ENCODE data around the gene FAM174C.
A peak's percentile ranks its signal among the peaks of the same experiment; 100 is the strongest.

The FAM174C gene

GRCh38 chr19:1275260-1275975, at the start of gene FAM174C:
TSS of gene FAM174C (plus strand) at chr19:1275530. CDS start at chr19:1275550, 20 bp downstream.
- DNase-seq (ENCODE audit: low read depth) = peak; percentile 94

DNA sequence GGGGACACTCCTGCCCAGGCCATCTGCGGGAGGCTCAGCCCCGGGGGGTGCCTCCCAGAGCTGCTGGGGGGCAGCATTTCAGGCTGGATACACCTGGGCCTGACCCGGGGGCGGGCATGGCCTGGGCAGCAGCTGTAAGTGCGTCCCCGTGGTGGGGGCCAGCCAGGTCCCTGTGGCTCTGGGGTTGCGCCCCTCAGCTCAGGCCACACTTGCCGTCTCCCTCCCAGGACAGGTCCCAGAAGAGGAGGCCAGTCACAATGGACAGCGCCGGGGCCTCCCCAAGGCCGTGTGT, 49.2 kb upstream of the FAM174C start:
- DNase-seq (ENCODE audit: low read depth) = no peak

DNA sequence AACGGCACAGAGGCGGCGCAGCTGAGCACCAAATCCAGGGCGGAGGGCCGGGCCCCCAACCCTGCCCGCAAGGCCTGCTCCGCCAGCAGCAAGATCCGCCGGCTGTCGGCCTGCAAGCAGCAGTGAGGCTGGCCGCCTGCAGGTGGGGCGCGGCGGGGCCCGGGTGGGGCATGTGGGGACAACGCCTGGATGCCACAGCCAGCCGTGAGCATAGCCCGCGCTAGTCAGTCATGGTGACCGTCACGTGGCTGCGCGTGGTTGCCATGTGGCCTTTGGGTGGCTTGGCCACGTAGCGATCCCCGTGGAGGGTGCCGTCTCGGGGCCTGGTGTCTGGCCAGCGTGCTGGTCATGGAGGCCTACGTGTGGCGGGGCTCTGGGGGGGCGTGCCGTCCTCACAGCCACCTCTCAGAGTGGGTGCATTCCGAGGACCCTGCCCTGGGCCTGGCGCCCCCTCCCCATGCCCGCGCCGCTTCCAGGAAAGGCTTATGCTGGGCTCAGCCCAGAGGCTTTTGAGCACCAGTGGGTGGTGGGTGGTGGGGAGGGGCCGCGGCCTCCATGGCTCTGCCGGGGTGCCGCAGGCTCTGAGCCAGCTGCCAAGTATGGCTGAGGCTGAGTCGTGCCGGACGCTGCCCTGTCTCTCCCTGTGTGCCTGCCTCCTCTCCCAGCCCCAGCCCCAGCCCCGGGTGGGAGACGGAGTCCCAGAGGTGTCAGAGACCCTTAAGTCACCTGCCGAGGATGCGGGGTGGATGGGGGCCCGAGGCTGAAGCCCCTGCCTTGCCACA, 48.6 kb upstream of the FAM174C start:
- no peak for DNase-seq (ENCODE audit: low read depth)

- no peak for DNase-seq (ENCODE audit: low read depth)
Measured at GRCh38 chr19:1227304-1228054, 47.9 kb upstream of the FAM174C start.

GRCh38 chr19:1228161-1228957, 47.0 kb upstream of the FAM174C start:
- DNase-seq (ENCODE audit: low read depth) = no peak

GRCh38 chr19:1229056-1229923, 46.0 kb upstream of the FAM174C start:
- no peak for DNase-seq (ENCODE audit: low read depth)

- no peak for DNase-seq (ENCODE audit: low read depth)
Measured at GRCh38 chr19:1229924-1230782, 45.2 kb upstream of the FAM174C start.

DNA sequence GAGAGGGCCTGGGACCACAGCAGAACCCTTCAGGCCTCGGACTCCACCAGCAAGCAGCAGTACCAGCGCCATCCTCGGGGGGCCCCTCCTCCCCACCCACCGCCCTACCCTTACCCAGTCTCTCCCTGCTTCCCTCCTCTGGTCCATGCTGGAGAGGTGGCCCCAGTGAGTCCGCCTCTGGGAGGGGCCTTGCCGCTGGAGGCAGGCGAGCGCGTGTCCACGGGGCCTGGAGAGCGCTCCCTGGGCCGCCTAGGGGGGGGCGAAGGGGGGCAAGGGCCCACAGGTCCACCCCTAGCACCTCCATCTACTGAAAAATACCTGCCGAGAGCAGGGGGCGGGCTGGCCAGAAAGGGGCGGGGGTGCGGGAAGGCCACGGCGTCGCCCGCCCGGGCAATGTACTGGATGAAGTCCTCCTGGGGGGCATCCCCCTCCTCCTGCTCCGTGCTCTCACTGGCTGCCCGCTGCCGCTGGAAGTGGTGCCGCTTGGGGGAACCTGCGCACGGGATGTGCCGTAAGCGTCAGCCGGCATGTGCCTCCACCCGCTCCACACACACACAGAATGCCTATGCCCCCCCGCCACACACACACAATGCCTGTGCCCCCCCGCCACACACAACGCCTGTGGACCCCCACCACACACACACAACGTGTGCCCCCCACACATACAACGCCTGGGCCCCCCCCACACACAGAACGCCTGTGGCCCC, 44.4 kb upstream of the FAM174C start:
- DNase-seq (ENCODE audit: low read depth) = no peak

DNA sequence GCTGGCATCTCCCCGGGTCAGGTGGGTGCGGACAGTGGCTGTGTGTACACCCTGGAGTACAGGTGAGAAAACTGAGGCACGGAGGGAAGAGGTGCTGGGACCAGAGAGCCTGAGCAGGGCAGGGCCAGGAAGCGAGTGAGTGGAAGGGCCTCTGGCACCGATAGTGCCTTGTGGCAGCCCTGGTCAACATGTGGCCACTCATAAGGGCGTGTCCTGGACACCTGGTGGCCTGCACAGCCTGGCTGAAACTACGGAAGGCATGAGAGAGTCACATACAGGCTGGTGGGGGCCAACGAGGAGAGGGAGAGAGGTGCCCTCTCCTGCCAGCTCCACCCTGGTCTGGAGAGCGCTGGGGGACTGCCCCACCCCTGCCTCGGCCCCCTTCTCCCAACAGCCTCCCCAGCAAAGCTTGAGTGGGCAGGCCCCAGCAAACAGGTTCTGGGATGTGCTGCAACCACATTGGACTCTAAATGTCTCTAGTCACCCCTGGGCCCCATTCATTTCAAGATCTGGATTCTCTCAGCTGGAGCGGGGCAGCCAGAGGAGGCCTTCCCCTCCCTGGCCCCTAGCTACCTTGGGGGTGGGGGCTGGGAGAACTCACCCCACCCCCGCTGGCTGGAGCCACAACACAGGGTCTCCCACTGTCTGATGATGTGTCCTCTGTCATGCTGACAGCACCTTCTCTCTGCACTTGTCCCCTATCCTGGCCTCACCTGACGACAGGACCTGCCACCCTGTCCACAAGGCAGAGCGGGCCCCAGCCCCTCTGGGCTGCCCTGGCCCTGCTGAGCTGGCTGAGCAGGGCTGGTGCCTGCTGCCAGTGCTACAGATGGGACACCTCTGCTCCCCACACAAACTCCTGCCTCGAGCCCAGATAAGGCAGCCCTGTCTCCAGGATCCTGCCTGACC, 43.3 kb upstream of the FAM174C start:
- no peak for DNase-seq (ENCODE audit: low read depth)

GRCh38 chr19:1232652-1233072, 42.7 kb upstream of the FAM174C start:
- DNase-seq (ENCODE audit: low read depth) = no peak

GRCh38 chr19:1233115-1233667, 42.1 kb upstream of the FAM174C start:
- no peak for DNase-seq (ENCODE audit: low read depth)

DNA sequence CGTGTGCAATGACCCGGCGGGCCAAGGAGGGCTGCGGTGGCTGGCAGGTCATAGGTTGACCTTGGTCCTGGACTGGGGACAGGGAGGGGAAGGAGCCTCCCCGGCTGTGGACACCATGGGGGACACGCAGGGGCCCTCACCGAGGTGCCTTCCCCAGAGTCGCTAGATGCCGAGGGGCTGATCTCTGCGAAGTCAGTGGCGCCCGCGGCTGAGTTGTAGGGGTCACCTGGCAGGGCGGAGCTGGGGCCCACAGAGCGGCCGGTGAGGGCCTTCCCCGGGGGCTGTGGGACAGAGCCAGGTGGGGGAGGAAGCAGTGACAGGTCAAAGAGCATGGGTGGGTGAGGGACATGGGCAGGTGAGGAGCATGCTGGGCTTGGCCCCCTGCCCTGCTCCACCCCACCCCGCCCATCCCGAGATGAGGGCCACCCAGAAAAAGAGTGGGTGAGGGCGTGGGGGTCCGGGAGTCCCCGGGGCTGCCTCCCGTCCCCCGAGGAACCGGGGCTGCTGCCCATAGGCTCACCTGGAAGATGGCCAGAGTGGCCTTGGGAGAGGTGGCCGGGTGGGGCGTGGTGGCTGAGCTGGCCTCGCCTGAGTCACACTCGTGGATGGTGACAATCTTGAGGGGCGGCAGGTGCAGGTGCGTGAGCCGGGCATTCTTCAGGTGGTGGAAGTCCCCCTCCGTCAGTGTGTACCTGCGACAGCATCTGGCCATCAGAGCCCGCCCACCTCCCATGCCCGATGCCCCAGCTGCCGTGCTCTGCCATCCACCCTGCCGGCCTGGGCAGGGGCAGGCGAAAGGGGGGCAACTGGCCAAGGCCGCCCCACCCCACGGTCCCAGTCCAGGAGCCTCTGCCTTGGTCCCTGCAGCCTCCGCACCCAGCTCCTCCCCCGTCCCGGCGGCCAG, 41.0 kb upstream of the FAM174C start:
- DNase-seq (ENCODE audit: low read depth) = no peak

- DNase-seq (ENCODE audit: low read depth) = no peak
Measured at GRCh38 chr19:1234955-1235380, 40.4 kb upstream of the FAM174C start.

DNA sequence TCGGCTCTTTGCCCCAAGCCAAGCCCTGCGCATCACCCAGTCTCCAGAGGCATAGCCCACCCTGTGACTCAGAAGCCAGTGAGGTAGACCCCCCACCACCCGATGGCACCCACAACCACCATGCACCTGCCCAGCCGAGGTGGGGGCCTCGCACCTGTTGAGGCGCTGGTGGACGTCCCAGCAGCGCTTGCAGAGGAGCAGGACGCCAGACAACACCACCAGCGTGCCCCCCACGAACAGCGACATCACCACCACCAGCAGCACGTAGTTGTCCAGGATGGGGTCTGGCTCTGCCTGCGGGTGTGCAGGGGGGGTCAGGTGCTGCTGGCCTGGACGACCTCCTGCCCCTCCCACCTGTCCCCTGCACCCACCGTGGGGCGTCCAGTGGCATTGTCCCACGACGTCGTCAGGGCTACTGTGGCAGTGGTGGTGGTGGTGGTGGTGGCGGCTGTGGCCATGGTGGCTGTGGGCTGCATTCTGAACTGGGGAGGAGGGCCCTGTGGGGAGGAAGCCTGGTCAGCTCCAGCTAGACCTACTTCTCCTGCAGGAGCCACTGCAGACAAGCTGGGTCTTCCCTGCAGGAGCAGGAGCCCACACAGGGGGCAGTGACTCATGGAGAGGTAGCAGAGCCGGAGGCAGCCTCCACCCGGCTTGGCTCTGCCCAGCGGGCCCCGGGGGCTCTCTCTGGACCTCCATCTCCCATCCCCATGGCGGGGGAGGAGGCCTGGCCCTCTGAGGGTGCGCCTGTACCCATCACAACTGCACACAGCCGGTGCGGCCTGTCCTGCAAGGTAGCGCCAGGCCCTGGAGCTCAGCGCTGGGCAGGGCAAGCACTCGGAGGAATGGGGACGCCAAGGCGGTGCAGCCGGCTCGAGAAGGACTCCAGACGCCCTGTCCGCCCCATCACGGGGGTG, 39.4 kb upstream of the FAM174C start:
- DNase-seq (ENCODE audit: low read depth) = no peak

GRCh38 chr19:1236576-1236975, 38.8 kb upstream of the FAM174C start:
- DNase-seq (ENCODE audit: low read depth) = no peak
